ENCODE data around the gene AQP1. TPM values are rescaled to one million over a fixed set of nuclear protein-coding genes. Genes with fewer than 3 reads are reported as not detected.

AQP1 gene
- total RNA-seq, 2 experiments from 2014 or later = 0.10 TPM

DNA sequence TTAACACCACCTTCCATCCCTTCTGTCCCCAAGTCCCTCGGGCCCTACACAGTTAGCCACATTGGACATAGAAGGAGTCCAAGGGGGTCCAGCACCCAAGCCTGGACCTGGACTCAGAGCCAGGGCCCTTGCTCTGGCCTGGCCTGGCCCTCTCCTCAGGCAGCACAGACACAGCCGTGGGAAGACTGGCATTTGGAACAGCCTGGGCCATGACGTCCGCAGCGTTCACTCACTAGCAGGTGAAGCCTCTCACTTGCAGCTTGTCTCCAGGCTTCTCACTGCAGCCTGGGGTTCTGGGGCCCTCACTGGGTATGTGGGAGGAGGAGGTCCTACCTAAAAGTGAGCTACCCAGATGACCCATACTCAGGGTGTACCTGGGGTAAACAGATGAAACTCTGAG lies 33.7 kb upstream of the AQP1 start:
- no peak overlapping the region for H3K27ac Mint-ChIP-seq
- no peak for DNase-seq
- H3K4me3 Mint-ChIP-seq = no peak overlapping the region
- H3K4me1 Mint-ChIP-seq = no peaks in the 10 kb centered on the region
- no peaks in the 10 kb centered on the region for H3K9me3 Mint-ChIP-seq
- no peaks in the 10 kb centered on the region for H3K27me3 Mint-ChIP-seq
- no peaks in the 10 kb centered on the region for H3K36me3 Mint-ChIP-seq

DNA sequence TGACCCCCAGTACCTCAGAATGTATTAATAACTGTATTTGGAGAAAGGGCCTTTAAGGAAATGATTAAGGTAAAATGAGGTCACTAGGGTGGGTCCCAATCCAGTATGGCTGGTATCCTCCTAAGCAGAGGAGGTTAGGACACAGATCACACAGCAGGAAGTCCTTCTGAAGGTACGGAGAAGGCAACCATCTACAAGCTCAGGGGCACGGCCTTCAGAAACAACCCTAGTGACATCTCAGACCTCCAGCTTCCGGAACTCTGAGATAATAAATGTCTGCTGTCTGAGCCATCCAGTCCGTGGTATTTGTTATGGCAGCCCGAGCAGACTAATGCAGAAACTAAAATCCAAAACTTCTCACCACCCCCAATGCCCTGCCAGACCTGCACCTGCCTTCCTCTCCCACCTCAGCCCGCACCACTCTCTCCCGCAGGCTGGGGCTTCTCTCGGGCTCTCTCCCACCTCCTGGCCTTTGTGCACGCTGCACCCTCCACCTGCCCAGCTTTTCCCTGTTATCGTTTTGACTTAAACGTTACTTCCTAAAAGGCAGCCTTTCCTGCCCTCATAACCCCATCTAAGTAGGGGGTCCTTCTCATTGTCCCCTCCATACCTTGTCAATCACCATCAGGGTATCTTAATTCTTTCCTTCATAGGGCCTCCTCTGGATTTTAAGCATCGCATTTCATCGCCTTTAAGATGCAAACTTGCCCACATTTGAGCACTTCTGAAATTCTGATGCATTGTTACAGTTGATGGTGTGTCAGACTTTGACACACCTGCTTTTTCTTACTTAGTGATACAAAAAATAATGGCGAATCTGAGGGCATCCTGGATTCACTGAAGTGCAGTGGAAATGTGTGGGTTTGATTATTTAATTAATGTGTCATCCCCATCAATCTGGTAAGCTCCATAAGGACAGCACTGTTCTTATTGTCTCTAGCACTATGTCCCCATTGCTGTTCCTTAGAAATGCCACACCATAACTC lies 32.2 kb upstream of the AQP1 start:
- H3K27me3 Mint-ChIP-seq = no peaks in the 10 kb centered on the region
- no peak overlapping the region for H3K4me3 Mint-ChIP-seq
- H3K9me3 Mint-ChIP-seq = no peaks in the 10 kb centered on the region
- H3K27ac Mint-ChIP-seq = no peak overlapping the region
- no peaks in the 10 kb centered on the region for H3K4me1 Mint-ChIP-seq
- no peaks in the 10 kb centered on the region for H3K36me3 Mint-ChIP-seq
- DNase-seq = no peak

DNA sequence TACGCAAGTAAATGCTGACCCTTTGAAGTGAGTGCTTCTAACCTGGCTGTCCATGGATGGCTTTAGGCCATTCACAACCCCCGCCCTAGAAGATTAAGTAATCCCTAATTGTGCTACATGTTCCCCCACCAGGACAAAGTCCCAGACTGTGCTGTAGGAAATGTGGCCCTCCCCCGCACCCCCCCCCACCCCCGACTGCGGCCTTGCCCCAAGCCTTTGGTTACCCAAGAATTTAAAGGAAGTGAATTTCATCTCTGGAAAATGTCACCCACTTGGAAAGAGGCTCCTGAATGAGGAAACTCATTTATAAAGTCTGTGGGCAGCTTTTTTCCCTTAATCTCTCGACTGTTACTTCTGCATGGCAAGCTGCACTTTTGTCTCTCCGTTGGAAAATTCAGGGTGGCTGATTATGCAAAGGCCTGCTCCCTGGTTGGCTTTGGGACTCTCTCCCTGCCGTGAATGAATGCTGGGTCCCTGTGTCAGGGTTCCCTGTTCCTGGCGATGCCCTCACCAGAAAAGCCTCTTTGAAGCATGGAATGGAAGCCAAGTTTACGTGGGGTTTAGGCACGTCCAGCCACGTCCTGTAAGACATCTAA lies 31.4 kb upstream of the AQP1 start:
- Mint-ChIP-seq H3K9me3 (no peaks in the 10 kb centered on the region), H3K27me3 (no peaks in the 10 kb centered on the region), H3K36me3 (no peaks in the 10 kb centered on the region)

DNA sequence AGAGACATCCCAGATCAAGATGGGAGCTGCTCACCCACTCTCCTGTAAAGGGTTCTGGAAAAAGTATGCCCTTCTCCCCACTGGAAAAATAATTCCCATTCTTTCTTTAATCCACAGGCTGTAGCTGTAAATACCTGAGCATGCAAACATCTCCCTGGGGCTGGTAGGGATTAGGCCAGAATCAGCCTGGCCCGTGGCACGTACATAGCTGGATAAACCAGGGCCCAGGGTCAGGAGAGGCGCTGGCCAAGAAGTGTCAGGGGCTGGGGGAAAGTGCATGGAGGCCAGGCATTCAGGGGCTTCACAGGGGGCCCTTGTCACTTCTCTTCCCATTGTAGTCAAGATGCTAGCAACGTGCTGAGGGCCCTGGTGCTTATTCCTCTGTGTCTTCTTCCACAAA lies 30.7 kb upstream of the AQP1 start:
- Mint-ChIP-seq H3K4me3 (no peak overlapping the region), H3K27ac (no peak overlapping the region), H3K9me3 (no peaks in the 10 kb centered on the region), H3K36me3 (no peaks in the 10 kb centered on the region), H3K27me3 (no peaks in the 10 kb centered on the region), H3K4me1 (no peaks in the 10 kb centered on the region)
- DNase-seq = no peak

More for the DNA sequence above, 31.4 kb upstream of the AQP1 start:
- Mint-ChIP-seq H3K4me3 (no peak overlapping the region), H3K4me1 (no peaks in the 10 kb centered on the region), H3K27ac (no peak overlapping the region)
- no peak for DNase-seq

DNA sequence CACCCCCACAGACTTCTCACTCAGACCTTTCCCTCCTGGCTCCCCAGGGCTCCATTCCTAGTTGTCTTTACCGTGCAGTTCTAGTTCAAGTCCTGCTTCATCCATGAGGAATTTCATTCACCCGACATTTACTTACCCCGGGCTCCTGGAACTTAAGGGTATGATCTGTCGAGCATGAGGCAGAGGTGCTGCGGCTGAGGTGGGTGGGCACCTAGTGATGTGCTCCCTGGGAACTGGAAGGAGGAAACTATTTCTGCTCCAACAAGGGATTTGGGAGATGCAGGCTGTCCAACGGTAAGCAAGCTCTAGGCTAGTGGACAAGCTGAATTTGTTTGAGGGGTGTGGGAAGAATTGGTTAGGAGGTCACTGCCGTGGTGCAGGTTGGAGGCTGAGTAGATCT lies 30.2 kb upstream of the AQP1 start:
- no peaks in the 10 kb centered on the region for H3K27me3 Mint-ChIP-seq
- H3K9me3 Mint-ChIP-seq = no peaks in the 10 kb centered on the region
- H3K36me3 Mint-ChIP-seq = no peaks in the 10 kb centered on the region
- DNase-seq = no peak
- H3K4me1 Mint-ChIP-seq = no peaks in the 10 kb centered on the region
- H3K4me3 Mint-ChIP-seq = no peak overlapping the region
- H3K27ac Mint-ChIP-seq = no peak overlapping the region

DNA sequence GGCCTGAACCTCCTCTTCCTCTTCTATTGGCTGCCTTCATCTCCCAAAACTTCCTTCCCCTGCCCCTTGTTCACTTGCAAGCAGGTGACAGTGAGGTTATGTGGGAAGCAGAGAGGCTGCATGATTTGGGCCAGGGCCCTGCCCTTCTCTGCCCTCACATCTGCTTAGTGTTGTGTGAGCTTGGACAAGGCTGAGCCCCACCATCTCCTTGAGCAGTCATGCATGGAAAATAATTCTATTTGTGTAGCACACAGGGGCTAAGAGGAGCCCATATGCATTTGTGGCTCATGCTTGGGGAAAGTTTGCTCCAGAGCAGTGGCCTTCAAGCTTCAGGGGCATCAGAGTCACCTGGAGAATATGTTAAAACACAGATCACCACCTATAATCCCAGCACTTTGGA lies 26.8 kb upstream of the AQP1 start:
- H3K27me3 Mint-ChIP-seq = no peaks in the 10 kb centered on the region
- no peaks in the 10 kb centered on the region for H3K4me1 Mint-ChIP-seq
- H3K27ac Mint-ChIP-seq = no peak overlapping the region
- no peaks in the 10 kb centered on the region for H3K36me3 Mint-ChIP-seq
- DNase-seq = no peak
- H3K4me3 Mint-ChIP-seq = no peak overlapping the region
- no peaks in the 10 kb centered on the region for H3K9me3 Mint-ChIP-seq

DNA sequence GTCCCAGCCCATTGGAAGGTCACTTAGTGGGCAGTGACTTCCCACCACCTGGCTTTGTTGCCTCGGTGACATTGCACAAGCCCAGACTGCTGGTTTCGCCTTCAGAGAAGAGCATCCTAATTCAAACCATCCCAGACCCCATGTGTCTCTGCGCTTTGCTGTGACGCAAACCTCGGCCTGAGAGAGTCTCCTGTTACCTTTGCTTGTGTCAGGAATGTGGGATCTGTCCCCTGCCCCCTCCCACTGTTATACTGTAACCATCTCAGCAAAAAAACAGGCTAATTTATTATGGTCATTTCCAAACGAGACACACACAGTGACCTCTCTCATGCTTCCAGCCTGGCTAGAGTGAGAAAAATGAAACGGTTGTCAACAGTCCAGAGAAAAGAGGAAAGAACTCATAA lies 25.0 kb upstream of the AQP1 start:
- no peak overlapping the region for H3K27ac Mint-ChIP-seq
- peaks cover 2% of the 10 kb centered on the region for H3K36me3 Mint-ChIP-seq
- DNase-seq = no peak
- H3K27me3 Mint-ChIP-seq = no peaks in the 10 kb centered on the region
- peaks cover 7% of the 10 kb centered on the region for H3K9me3 Mint-ChIP-seq
- no peaks in the 10 kb centered on the region for H3K4me1 Mint-ChIP-seq
- H3K4me3 Mint-ChIP-seq = no peak overlapping the region

DNA sequence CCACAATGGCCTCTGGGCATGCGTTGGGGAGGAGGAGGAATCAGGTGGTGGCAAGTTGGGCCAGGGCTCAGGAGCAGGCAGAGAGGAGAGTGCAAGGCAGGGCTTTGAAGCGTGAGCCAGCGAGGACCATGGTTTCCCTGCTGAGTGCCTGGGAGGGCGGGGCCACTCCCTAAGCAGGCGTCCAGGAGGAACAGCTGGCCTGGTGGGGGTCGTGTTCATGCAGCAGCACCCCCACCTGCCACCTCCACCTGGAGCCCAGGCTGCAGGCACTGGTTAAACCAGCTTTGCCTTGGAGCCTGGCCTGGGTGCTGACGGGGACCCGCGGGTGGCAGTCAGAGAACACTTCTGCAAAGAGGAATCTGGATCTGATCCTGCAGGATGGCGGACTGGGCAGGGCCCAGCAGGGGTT lies 24.2 kb upstream of the AQP1 start:
- no peak for DNase-seq
- peaks cover 9% of the 10 kb centered on the region for H3K9me3 Mint-ChIP-seq
- no peak overlapping the region for H3K27ac Mint-ChIP-seq
- no peaks in the 10 kb centered on the region for H3K27me3 Mint-ChIP-seq
- no peaks in the 10 kb centered on the region for H3K4me1 Mint-ChIP-seq
- no peak overlapping the region for H3K4me3 Mint-ChIP-seq
- H3K36me3 Mint-ChIP-seq = peaks cover 2% of the 10 kb centered on the region

DNA sequence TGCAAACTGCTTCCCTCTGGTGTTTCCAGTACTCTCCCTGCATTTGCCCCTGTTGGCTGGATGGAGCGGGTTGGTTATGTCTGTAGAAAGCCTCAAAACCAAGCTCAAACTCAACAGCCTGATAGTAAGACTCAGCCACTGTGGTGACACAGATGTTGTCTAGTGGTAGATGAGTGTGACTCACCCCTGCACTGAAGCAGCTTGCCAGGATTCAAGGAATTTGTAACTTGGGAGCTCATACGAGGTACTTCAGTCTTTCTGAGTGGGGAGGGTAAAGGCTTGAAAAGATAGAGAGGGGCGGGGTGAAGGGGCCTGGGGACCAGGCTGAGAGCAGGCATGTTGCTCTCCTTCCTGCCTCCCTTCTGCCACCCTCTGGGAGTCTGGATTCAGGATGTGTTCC lies 22.9 kb upstream of the AQP1 start:
- peaks cover 2% of the 10 kb centered on the region for H3K36me3 Mint-ChIP-seq
- no peak for DNase-seq
- H3K27ac Mint-ChIP-seq = no peak overlapping the region
- no peaks in the 10 kb centered on the region for H3K27me3 Mint-ChIP-seq
- H3K4me3 Mint-ChIP-seq = no peak overlapping the region
- no peaks in the 10 kb centered on the region for H3K4me1 Mint-ChIP-seq
- H3K9me3 Mint-ChIP-seq = peaks cover 9% of the 10 kb centered on the region

DNA sequence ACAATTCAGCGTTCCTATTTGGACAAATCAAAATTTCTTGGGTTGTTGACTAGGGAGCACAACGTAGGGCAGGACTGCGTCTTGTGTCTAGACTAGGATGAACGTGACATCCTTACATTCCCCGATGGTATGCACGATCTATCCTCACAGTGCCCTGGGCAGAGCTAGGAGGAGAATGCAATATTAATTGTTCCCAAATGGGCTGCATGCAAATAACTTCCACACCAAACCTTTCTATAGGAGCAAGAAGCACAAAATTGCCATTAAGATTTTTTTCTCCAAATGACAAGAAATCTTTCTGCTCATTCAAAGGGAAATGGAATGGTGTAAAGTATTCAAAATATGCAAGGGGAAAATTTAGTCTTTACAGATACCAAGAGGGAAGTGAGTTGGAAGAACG lies 21.4 kb upstream of the AQP1 start:
- Mint-ChIP-seq H3K9me3 (peaks cover 9% of the 10 kb centered on the region), H3K27ac (no peak overlapping the region), H3K36me3 (peaks cover 2% of the 10 kb centered on the region), H3K4me1 (no peaks in the 10 kb centered on the region), H3K27me3 (no peaks in the 10 kb centered on the region), H3K4me3 (no peak overlapping the region)
- DNase-seq = no peak

DNA sequence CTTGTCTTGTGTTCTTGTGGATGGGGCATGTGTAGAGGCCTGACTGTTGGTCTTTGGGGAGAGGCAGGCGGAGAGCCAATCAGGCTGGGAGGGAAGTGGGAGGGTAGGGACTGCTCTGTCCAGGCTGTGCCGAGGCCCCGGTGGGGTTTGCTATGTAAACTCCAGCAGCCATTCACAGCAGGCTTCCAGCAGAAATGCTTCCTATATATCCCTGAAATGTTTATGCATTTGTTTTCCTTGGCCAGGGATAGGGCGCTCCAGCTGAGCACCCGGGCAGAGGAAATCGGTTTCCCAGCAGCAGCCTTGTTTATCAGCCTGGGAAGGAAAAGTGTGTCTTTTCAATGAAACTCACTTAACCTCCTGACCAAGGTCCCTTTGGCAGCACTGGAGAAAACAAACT lies 18.3 kb upstream of the AQP1 start:
- Mint-ChIP-seq H3K4me1 (no peaks in the 10 kb centered on the region), H3K27ac (no peak overlapping the region), H3K4me3 (no peak overlapping the region), H3K27me3 (no peaks in the 10 kb centered on the region), H3K9me3 (peaks cover 9% of the 10 kb centered on the region), H3K36me3 (peaks cover 2% of the 10 kb centered on the region)
- no peak for DNase-seq

DNA sequence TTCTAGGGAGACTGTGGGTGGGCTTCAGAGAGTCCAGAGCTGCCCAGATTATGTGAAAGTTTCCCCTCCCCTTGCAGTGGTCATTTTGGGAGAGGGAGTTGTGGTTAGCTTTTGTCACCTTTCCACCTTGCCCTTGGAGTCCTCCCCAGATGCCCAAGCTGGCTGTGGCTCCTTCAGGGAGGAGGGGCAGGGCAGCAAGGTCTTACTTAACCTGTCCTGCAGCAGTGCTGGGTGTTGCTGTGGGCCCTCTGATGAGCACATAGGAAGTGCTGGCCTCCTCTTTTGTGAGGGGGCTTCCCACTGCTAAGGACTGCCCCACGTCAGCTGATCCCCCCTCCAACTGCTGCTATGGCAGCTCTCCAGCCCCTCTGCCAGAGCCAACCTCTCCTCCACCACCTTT lies 17.6 kb upstream of the AQP1 start:
- no peak overlapping the region for H3K27ac Mint-ChIP-seq
- no peak overlapping the region for H3K4me3 Mint-ChIP-seq
- DNase-seq = no peak
- H3K36me3 Mint-ChIP-seq = peaks cover 2% of the 10 kb centered on the region
- peaks cover 9% of the 10 kb centered on the region for H3K9me3 Mint-ChIP-seq
- no peaks in the 10 kb centered on the region for H3K4me1 Mint-ChIP-seq
- H3K27me3 Mint-ChIP-seq = no peaks in the 10 kb centered on the region

DNA sequence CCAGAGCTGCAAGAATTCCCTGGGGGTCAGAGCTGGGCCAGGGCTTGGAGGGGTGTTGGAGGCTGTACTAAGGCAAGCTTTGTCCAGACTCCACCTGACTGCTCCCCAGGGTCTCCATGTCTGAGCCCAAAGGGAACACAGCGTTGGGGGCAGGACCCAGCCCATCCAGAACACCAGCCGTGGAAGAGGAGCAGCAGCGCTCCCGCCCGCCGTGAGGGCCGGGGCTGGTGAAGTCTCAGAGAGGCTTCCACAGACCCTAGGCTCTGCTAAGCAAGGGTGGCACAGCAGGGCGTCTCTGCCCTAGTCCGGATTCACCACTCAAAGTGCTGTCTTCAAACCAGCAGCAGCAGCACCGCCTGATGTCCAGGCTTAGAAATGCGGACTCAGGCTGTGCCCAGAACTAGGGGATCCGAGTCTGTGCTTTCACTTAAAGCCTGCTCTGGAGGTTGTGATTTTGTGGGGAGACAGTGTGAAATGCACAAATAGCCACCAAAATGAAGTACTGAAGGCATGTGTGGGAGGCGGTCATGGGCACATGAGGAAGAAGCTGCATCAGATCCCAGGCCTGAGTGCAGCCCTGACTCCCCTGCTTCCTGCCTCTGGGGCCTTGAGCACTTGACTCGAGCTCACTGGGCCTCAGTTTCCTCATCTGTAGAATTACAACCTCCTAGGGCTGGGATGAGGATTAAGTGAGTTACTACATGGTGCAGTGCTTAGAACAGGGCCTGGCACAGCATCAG lies 16.6 kb upstream of the AQP1 start:
- Mint-ChIP-seq H3K9me3 (peaks cover 9% of the 10 kb centered on the region), H3K27ac (no peak overlapping the region), H3K4me3 (no peak overlapping the region), H3K4me1 (no peaks in the 10 kb centered on the region), H3K36me3 (peaks cover 2% of the 10 kb centered on the region), H3K27me3 (no peaks in the 10 kb centered on the region)
- DNase-seq = no peak

DNA sequence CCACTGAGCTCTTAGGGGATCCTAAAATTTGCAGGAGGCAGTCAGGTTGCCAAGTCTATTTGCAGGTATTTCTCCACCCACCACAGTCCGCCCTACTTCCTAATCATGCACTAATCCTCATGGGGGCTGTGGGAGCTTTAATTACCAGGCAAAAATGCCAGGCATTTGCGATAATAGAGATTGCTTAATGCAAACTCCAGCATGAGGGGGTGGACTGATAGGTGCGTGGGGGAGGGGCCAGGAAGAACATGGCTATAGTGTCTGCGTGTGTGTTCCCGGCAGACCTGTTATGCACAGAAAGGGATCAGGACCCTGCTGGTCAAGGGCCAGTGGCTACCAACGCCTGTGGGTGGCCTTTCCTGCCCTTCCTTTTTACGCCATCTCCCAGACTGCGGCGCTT lies 15.6 kb upstream of the AQP1 start:
- Mint-ChIP-seq H3K27me3 (no peaks in the 10 kb centered on the region), H3K36me3 (peaks cover 2% of the 10 kb centered on the region), H3K4me3 (no peak overlapping the region), H3K4me1 (no peaks in the 10 kb centered on the region), H3K27ac (no peak overlapping the region), H3K9me3 (peaks cover 5% of the 10 kb centered on the region)
- no peak for DNase-seq

All from activated naive CD8-positive, alpha-beta T cell treated with anti-CD3 and anti-CD28 coated beads for 36 hours (primary cell).